NCI-H2171 treated with DMSO at 0.1 percent for 48 hours (cell line): ENCODE measurements around the gene ERN2.
"Not testable (repeated sequence)": the region's sequence is repeated elsewhere in the genome, so short reads cannot be mapped to it uniquely, and the experiment has no call there.

Source experiments
- DNase-seq: peaks from one replicate; lab custom pipeline; 2025; lab: John Stamatoyannopoulos, UW

ERN2 gene

GRCh38 chr16:23722613-23723240 is 9.7 kb upstream of the ERN2 start:
- not testable (repeated sequence) for DNase-seq

GRCh38 chr16:23716484-23716883 is 3.5 kb upstream of the ERN2 start:
- no peak for DNase-seq

- DNase-seq = no peak
Observed at GRCh38 chr16:23711785-23712184, 1.2 kb downstream of the ERN2 start.

GRCh38 chr16:23710504-23710903 is 2.5 kb downstream of the ERN2 start:
- no peak for DNase-seq

- no peak for DNase-seq
Observed at GRCh38 chr16:23710008-23710407, 3.0 kb downstream of the ERN2 start.

GRCh38 chr16:23709536-23709935 is 3.5 kb downstream of the ERN2 start:
- DNase-seq = peak; percentile 73

GRCh38 chr16:23706439-23706838 is 6.6 kb downstream of the ERN2 start:
- no peak for DNase-seq

- DNase-seq = no peak
Observed at GRCh38 chr16:23705517-23705902, 7.5 kb downstream of the ERN2 start.

- no peak for DNase-seq
Observed at GRCh38 chr16:23704772-23705516, 8.1 kb downstream of the ERN2 start.

- no peak for DNase-seq
Observed at GRCh38 chr16:23702951-23703350, 10.1 kb downstream of the ERN2 start.

GRCh38 chr16:23701045-23701444 is 12.0 kb downstream of the ERN2 start:
- no peak for DNase-seq

- peak; percentile 79 for DNase-seq
Observed at GRCh38 chr16:23700509-23700908, 12.5 kb downstream of the ERN2 start.

GRCh38 chr16:23700093-23700492 is 12.9 kb downstream of the ERN2 start:
- no peak for DNase-seq

- DNase-seq = no peak
Observed at GRCh38 chr16:23699100-23699499, 13.9 kb downstream of the ERN2 start.

GRCh38 chr16:23695756-23696155 is 17.3 kb downstream of the ERN2 start:
- DNase-seq = no peak

GRCh38 chr16:23694644-23695373 is 18.2 kb downstream of the ERN2 start:
- no peak for DNase-seq

GRCh38 chr16:23694265-23694643 is 18.8 kb downstream of the ERN2 start:
- DNase-seq = no peak

GRCh38 chr16:23692190-23692837 is 20.7 kb downstream of the ERN2 start:
- DNase-seq = no peak

GRCh38 chr16:23691483-23692189 is 21.4 kb downstream of the ERN2 start:
- no peak for DNase-seq

GRCh38 chr16:23690771-23691482 is 22.1 kb downstream of the ERN2 start:
- no peak for DNase-seq

GRCh38 chr16:23689442-23690187 is 23.4 kb downstream of the ERN2 start:
- DNase-seq = no peak
